OCI-LY7 (cell line): ENCODE results near the gene HK3. TPM values are rescaled to one million over a fixed set of nuclear protein-coding genes. Genes with fewer than 3 reads are reported as not detected.

Experiments used
- BruUV-seq: library from RNA; stranded (reverse); fragments of 400-500 nt; replicated peaks from 2 replicates; lab custom pipeline; 2021; lab: Mats Ljungman, UMichigan
- CTCF ChIA-PET: fragments of 300-600 bp; sonication (Branson Sonifier 250); formaldehyde crosslinking; loops from one replicate; lab custom pipeline; 2022; ENCODE audit warnings: antibody characterized with exemption; ENCODE audit not compliant: unreplicated experiment; lab: Charles Lee
- POLR2A ChIA-PET: fragments of 300-600 bp; sonication (Branson Sonifier 250); formaldehyde crosslinking; loops from one replicate; lab custom pipeline; 2022; ENCODE audit warnings: antibody characterized with exemption; lab: Charles Lee
- DNase-seq: peaks from one replicate; pipeline ENCODE4 v3.0.0-alpha.2; 2015; ENCODE audit warnings: low spot score
- H2AFZ ChIP-seq: fragments of 200-600 bp; sonication (generic), shearing (Covaris generic); 2 replicates; pipeline ENCODE4 v1.6.1; 2014; ENCODE audit warnings: mild to moderate bottlenecking, antibody characterized with exemption, low read length, moderate library complexity
- H3K27ac ChIP-seq: fragments of 200-600 bp; sonication (generic); 2 replicates; pipeline ENCODE4 v1.5.1; 2014; ENCODE audit warnings: mixed run types, low read depth, mild to moderate bottlenecking, moderate library complexity, low read length, inconsistent platforms; ENCODE audit not compliant: poor library complexity, severe bottlenecking
- H3K36me3 ChIP-seq: fragments of 200-600 bp; sonication (generic); 2 replicates; pipeline ENCODE4 v1.6.1; 2014; ENCODE audit warnings: mild to moderate bottlenecking, antibody characterized with exemption, low read length, moderate library complexity, mixed read lengths; ENCODE audit not compliant: insufficient read depth
- H3K4me1 ChIP-seq: fragments of 200-600 bp; sonication (generic); 2 replicates; pipeline ENCODE4 v1.5.1; 2014; ENCODE audit warnings: mild to moderate bottlenecking, low read length; ENCODE audit not compliant: insufficient read depth, poor library complexity, severe bottlenecking
- H3K4me2 ChIP-seq: fragments of 200-600 bp; sonication (generic); 2 replicates; pipeline ENCODE4 v1.6.1; 2014; ENCODE audit warnings: mild to moderate bottlenecking, low read length
- H3K4me3 ChIP-seq: fragments of 200-600 bp; sonication (generic); 2 replicates; pipeline ENCODE4 v1.5.1; 2014; ENCODE audit warnings: mild to moderate bottlenecking, low read depth, low read length; ENCODE audit not compliant: poor library complexity, severe bottlenecking
- H3K79me2 ChIP-seq: fragments of 200-600 bp; sonication (generic); 2 replicates; pipeline ENCODE4 v1.6.1; 2016; ENCODE audit warnings: low read depth, mild to moderate bottlenecking, low read length, moderate library complexity, mixed read lengths; ENCODE audit not compliant: insufficient read depth
- H3K9me2 ChIP-seq: fragments of 200-600 bp; sonication (generic); 2 replicates; pipeline ENCODE4 v1.6.1; 2016; ENCODE audit warnings: mild to moderate bottlenecking, low read length, mixed read lengths; ENCODE audit not compliant: insufficient read depth
- H3K9me3 ChIP-seq: fragments of 200-600 bp; sonication (generic); 2 replicates; pipeline ENCODE4 v1.6.1; 2014; ENCODE audit warnings: mild to moderate bottlenecking, mixed run types, low read length, mixed read lengths
- H4K20me1 ChIP-seq: fragments of 200-600 bp; sonication (generic); 2 replicates; pipeline ENCODE4 v1.6.1; 2014; ENCODE audit warnings: mild to moderate bottlenecking, antibody characterized with exemption, low read length, moderate library complexity, mixed read lengths; ENCODE audit not compliant: insufficient read depth
- EZH2phosphoT487 ChIP-seq: fragments of 200-600 bp; sonication (generic); IDR thresholded peaks from 2 replicates; pipeline ENCODE4 v1.6.1; 2018; ENCODE audit warnings: low read depth, borderline replicate concordance, mild to moderate bottlenecking, mixed run types, antibody characterized with exemption, low read length, moderate library complexity, mixed read lengths
- intact Hi-C: fragments of 100-400 bp; cut with micrococcal nuclease; formaldehyde crosslinking; loops from one replicate; pipeline ENCODE4 v1.10.0; 2022; ENCODE audit not compliant: unreplicated experiment
- total RNA-seq, 2 experiments: library from RNA; depleted of rRNA in 1 of 2; stranded (reverse); fragments of >200 nt in 1 of 2; shearing (Covaris generic) in 1 of 2; gene quantifications; 2 replicates each; pipeline ENCODE4 v1.2.3, GENCODE V29; 2014 to 2022
- TF ChIP-seq, protein P1 (sequence below): fragments of 200-600 bp; sonication (generic); conservative IDR thresholded peaks from 2 replicates; pipeline ENCODE4 v1.5.1; 2014; ENCODE audit warnings: mild to moderate bottlenecking, antibody characterized with exemption, low read length, moderate library complexity, mixed read lengths

Gene HK3
- total RNA-seq, 2 experiments from 2014 or later = 0.38 TPM; not detected in 1

DNA sequence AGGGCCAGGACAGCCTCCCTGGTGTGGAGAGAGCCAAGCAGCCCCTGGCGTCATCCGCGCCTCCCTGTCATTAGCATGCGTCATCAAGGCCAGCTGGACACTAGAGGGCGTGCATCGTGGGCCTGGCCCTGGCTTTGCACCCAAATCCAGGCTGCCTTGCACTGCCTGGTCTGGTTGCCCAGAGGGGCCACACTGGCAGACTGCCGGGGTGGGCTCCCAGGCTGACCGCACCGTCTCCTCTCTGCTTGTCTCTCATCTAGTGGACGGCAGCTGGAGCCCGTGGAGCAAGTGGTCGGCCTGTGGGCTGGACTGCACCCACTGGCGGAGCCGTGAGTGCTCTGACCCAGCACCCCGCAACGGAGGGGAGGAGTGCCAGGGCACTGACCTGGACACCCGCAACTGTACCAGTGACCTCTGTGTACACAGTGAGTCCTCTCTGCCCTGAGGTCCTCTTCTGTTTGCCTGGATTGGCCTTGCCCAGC is 29.0 kb downstream of the HK3 start:
- BruUV-seq = no TSS peak
- intact Hi-C loops = no loop called here
- H3K4me2 ChIP-seq = no peak overlapping the region

DNA sequence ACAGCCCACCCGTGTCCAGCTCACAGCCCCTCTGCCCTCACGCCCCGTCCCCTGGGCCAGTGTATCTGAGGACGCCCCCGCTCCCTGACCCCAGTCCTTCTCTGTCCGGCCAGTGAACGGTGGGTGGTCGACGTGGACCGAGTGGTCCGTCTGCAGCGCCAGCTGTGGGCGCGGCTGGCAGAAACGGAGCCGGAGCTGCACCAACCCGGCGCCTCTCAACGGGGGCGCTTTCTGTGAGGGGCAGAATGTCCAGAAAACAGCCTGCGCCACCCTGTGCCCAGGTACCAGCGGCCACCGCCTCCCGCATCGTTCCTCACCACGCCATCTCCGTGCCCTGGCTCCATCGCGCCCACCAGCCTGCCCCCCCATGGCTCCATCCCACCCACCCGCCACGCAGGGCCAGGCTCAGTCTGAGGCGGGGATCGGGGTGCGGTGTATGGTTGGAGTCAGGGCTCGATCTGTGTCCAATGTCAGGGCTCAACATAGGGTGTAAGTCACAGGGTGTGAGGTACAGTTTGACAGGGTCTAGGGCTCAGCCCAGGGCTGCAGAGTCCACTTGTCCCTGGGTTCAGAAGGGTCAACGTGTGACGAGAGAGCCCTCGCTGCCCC is 29.5 kb downstream of the HK3 start:
- intact Hi-C loops = no loop called here

More for the DNA sequence above, 29.0 kb downstream of the HK3 start:
- TF ChIP-seq, protein P1, sequence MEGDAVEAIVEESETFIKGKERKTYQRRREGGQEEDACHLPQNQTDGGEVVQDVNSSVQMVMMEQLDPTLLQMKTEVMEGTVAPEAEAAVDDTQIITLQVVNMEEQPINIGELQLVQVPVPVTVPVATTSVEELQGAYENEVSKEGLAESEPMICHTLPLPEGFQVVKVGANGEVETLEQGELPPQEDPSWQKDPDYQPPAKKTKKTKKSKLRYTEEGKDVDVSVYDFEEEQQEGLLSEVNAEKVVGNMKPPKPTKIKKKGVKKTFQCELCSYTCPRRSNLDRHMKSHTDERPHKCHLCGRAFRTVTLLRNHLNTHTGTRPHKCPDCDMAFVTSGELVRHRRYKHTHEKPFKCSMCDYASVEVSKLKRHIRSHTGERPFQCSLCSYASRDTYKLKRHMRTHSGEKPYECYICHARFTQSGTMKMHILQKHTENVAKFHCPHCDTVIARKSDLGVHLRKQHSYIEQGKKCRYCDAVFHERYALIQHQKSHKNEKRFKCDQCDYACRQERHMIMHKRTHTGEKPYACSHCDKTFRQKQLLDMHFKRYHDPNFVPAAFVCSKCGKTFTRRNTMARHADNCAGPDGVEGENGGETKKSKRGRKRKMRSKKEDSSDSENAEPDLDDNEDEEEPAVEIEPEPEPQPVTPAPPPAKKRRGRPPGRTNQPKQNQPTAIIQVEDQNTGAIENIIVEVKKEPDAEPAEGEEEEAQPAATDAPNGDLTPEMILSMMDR = peak; percentile 54
- TF ChIP-seq EZH2phosphoT487 = no peak
- Histone ChIP-seq H3K79me2 (no peaks in the 10 kb centered on the region), H2AFZ (no peak overlapping the region), H3K36me3 (no peaks in the 10 kb centered on the region), H3K4me1 (no peaks in the 10 kb centered on the region), H3K9me3 (no peaks in the 10 kb centered on the region), H4K20me1 (no peaks in the 10 kb centered on the region), H3K4me3 (no peak overlapping the region), H3K27ac (no peak overlapping the region), H3K9me2 (no peaks in the 10 kb centered on the region)
- CTCF ChIA-PET = no interaction called here
- peak; percentile 40 for DNase-seq
- POLR2A ChIA-PET = no interaction called here

DNA sequence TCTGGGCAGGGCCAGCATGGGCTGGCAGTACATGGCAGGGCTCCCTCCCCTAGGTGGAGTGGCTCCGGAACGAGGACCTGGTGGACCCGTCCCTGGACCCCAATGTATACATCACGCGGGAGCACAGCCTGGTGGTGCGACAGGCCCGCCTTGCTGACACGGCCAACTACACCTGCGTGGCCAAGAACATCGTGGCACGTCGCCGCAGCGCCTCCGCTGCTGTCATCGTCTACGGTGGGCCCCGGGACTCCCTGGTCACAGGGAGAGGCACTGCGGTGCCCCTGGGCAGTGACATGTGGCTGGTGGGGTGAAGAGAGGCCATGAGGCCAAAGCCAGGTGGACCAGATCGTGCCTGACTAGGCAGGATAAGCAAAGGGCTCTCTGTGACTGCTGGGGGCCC is 30.4 kb downstream of the HK3 start:
- BruUV-seq = no TSS peak
- Histone ChIP-seq H3K79me2 (no peaks in the 10 kb centered on the region), H3K4me3 (no peak overlapping the region), H3K4me1 (no peaks in the 10 kb centered on the region), H3K9me3 (no peaks in the 10 kb centered on the region), H3K27ac (no peak overlapping the region), H3K36me3 (no peaks in the 10 kb centered on the region), H2AFZ (no peak overlapping the region), H3K4me2 (no peak overlapping the region), H4K20me1 (no peaks in the 10 kb centered on the region), H3K9me2 (no peaks in the 10 kb centered on the region)
- DNase-seq = no peak
- intact Hi-C loops = no loop called here
- no peak for TF ChIP-seq EZH2phosphoT487
- TF ChIP-seq, protein P1 = no peak
- ChIA-PET CTCF (no interaction called here), POLR2A (no interaction called here)

More for the DNA sequence above, 29.5 kb downstream of the HK3 start:
- Histone ChIP-seq H3K9me3 (no peaks in the 10 kb centered on the region), H3K27ac (no peak overlapping the region), H3K4me2 (no peak overlapping the region), H4K20me1 (no peaks in the 10 kb centered on the region), H3K79me2 (no peaks in the 10 kb centered on the region), H3K9me2 (no peaks in the 10 kb centered on the region), H2AFZ (no peak overlapping the region), H3K4me1 (no peaks in the 10 kb centered on the region), H3K4me3 (no peak overlapping the region), H3K36me3 (no peaks in the 10 kb centered on the region)
- ChIA-PET CTCF (no interaction called here), POLR2A (no interaction called here)
- no peak for DNase-seq
- BruUV-seq = no TSS peak
- TF ChIP-seq, protein P1 = no peak
- TF ChIP-seq EZH2phosphoT487 = no peak
